Stimulated activated naive CD4-positive, alpha-beta T cell (primary cell): Measurements from ENCODE around the gene NXNL2.

Source experiments
- DNase-seq, 6 experiments: peaks; one replicate each; lab custom pipeline; 2025; lab: John Stamatoyannopoulos, UW

The NXNL2 gene

GRCh38 chr9:88531920-88532698 lies 2.9 kb upstream of the NXNL2 start:
- peak in 1 of 6 experiments; percentile 16 for DNase-seq

- DNase-seq = peak in 1 of 6 experiments; percentile 21
Observed at GRCh38 chr9:88533951-88534455, 975 bp upstream of the NXNL2 start.

GRCh38 chr9:88535226-88536022 lies 446 bp downstream of the NXNL2 start:
- DNase-seq = peak in 2 of 6 experiments; percentile 5 to 43

- DNase-seq = no peak
Observed at GRCh38 chr9:88536023-88536324, 996 bp downstream of the NXNL2 start.

- DNase-seq = no peak
Observed at GRCh38 chr9:88536951-88537760, 2.2 kb downstream of the NXNL2 start.

GRCh38 chr9:88537761-88538091 lies 2.7 kb downstream of the NXNL2 start:
- peak in 4 of 6 experiments; percentile 8 to 30 (median 16) for DNase-seq

GRCh38 chr9:88538311-88539085 lies 3.5 kb downstream of the NXNL2 start:
- DNase-seq = no peak

GRCh38 chr9:88539246-88539645 lies 4.3 kb downstream of the NXNL2 start:
- no peak for DNase-seq

GRCh38 chr9:88540251-88540763 lies 5.3 kb downstream of the NXNL2 start:
- DNase-seq = no peak

GRCh38 chr9:88544245-88544644 lies 9.3 kb downstream of the NXNL2 start:
- no peak for DNase-seq

- DNase-seq = no peak
Observed at GRCh38 chr9:88551546-88552137, 16.7 kb downstream of the NXNL2 start.

GRCh38 chr9:88553350-88553749 lies 18.4 kb downstream of the NXNL2 start:
- DNase-seq = no peak

- DNase-seq = no peak
Observed at GRCh38 chr9:88555268-88555980, 20.4 kb downstream of the NXNL2 start.

- DNase-seq = no peak
Observed at GRCh38 chr9:88559661-88560060, 24.7 kb downstream of the NXNL2 start.

GRCh38 chr9:88567870-88568269 lies 32.9 kb downstream of the NXNL2 start:
- no peak for DNase-seq

GRCh38 chr9:88571419-88571818 lies 36.4 kb downstream of the NXNL2 start:
- no peak for DNase-seq

- no peak for DNase-seq
Observed at GRCh38 chr9:88572684-88573083, 37.7 kb downstream of the NXNL2 start.

- DNase-seq = no peak
Observed at GRCh38 chr9:88574953-88575352, 40.0 kb downstream of the NXNL2 start.

- no peak for DNase-seq
Observed at GRCh38 chr9:88577256-88578120, 42.5 kb downstream of the NXNL2 start.
